Kidney (tissue), 14 donors: Measurements from ENCODE around the gene MPI. TPM values are rescaled to one million over a fixed set of nuclear protein-coding genes. Genes with fewer than 3 reads are reported as not detected.

ENCODE experiments used
- DNase-seq, 5 donors: peaks; one replicate each; pipeline ENCODE4 v3.0.0-alpha.2; 2013 to 2020
- FAIRE-seq: peaks from 2 replicates; lab custom pipeline; 2012; peaks lifted over from hg19 to GRCh38; lab: Jason Lieb, UNC
- H3K27ac ChIP-seq, 2 donors: one replicate each; pipeline ENCODE4 v1.7.0; 2013; ENCODE audit warnings: low read depth in 2 of 2, low read length in 2 of 2, inconsistent platforms in 1 of 2
- H3K27me3 ChIP-seq: one replicate; pipeline ENCODE4 v1.7.1; 2013; ENCODE audit warnings: low read length, inconsistent platforms; ENCODE audit not compliant: control insufficient read depth, insufficient read depth
- H3K36me3 ChIP-seq, 3 donors: one replicate each; pipeline versions ENCODE4 v1.7.0 to v1.7.1; 2013; ENCODE audit warnings: low read length in 3 of 3, control low read depth in 1 of 3, inconsistent platforms in 1 of 3; ENCODE audit not compliant: insufficient read depth in 3 of 3, control insufficient read depth in 2 of 3
- H3K4me1 ChIP-seq, 3 donors: one replicate each; pipeline versions ENCODE4 v1.7.0 to v1.7.1; 2013; ENCODE audit warnings: low read length in 3 of 3, inconsistent platforms in 1 of 3, low read depth in 1 of 3; ENCODE audit not compliant: control insufficient read depth in 2 of 3, insufficient read depth in 2 of 3
- H3K4me3 ChIP-seq, 3 donors: one replicate each; pipeline versions ENCODE4 v1.7.0 to v1.8.1; 2013; ENCODE audit warnings: low read length in 3 of 3, control low read depth in 1 of 3, inconsistent platforms in 1 of 3
- H3K9ac ChIP-seq, 3 donors: one replicate each; pipeline versions ENCODE4 v1.7.0 to v1.7.1; 2013; ENCODE audit warnings: low read length in 3 of 3, control low read depth in 1 of 3, inconsistent platforms in 1 of 3
- H3K9me3 ChIP-seq, 3 donors: one replicate each; pipeline versions ENCODE4 v1.7.0 to v1.7.1; 2013; ENCODE audit warnings: low read length in 3 of 3, control low read depth in 1 of 3, inconsistent platforms in 1 of 3; ENCODE audit not compliant: control insufficient read depth in 2 of 3, insufficient read depth in 1 of 3
- CTCF ChIP-seq: IDR thresholded peaks from 3 replicates; pipeline ENCODE4 v1.5.1; 2012; ENCODE audit warnings: mild to moderate bottlenecking, moderate library complexity, borderline replicate concordance; ENCODE audit not compliant: insufficient read depth; ENCODE audit errors: extremely low read depth
- intact Hi-C: fragments of 100-400 bp; cut with DNase I; formaldehyde crosslinking; loops from one replicate; pipeline ENCODE4 v1.11.1; 2022
- polyA plus RNA-seq: library from polyadenylated mRNA; stranded (reverse); fragments of 350-450 nt; fragmentation: Illumina TruSeq; extraction: RNeasy Lipid Tissue Mini Kit (QIAGEN cat#74804); gene quantifications from one replicate; pipeline ENCODE4 v1.2.3, GENCODE V29; 2014; ENCODE audit warnings: low read depth, low replicate concordance; ENCODE audit not compliant: insufficient read depth
- total RNA-seq: library from RNA; stranded (reverse); fragmentation: NEBNext Ultra II Directional; extraction: Animal tissue kit (Norgen Biotek cat#: 25700); gene quantifications from one replicate; pipeline ENCODE4 v1.2.1, GENCODE V29; 2021
- donor health status: control.
- donor health status: control.
- donor health status: control.
- donor health status: control.
- donor health status: control.
- donor health status: DM: yes; HTN: yes; CAD: no.
- donor health status: Normal renal cell carcinoma (clear cell type).

MPI gene
- total and polyA plus RNA-seq, 2 donors from 2014 or later = 33.7 to 52.0 TPM

- no peak for FAIRE-seq
- peak in 1 of 5 donors; percentile 13 for DNase-seq
- Histone ChIP-seq H3K36me3 (peaks cover 0 to 20% (median 7%) of the 10 kb centered on the region in 3 donors), H3K4me1 (peaks cover 0 to 28% (median 22%) of the 10 kb centered on the region in 3 donors), H3K27me3 (no peaks in the 10 kb centered on the region), H3K9ac (no peak overlapping the region), H3K9me3 (no peaks in the 10 kb centered on the region), H3K4me3 (no peak overlapping the region), H3K27ac (peak overlapping the region in 1 of 2 donors; percentile 5)
- intact Hi-C loops = no loop called here
- no peak for TF ChIP-seq CTCF
Measured at GRCh38 chr15:74857082-74857655, 32.7 kb upstream of the MPI start.

- Histone ChIP-seq H3K9ac (no peak overlapping the region), H3K27me3 (no peaks in the 10 kb centered on the region), H3K9me3 (no peaks in the 10 kb centered on the region), H3K4me3 (no peak overlapping the region), H3K36me3 (peaks cover 0 to 14% (median 2%) of the 10 kb centered on the region in 3 donors), H3K27ac (peak overlapping the region in 1 of 2 donors; percentile 33), H3K4me1 (peaks cover 0 to 28% (median 22%) of the 10 kb centered on the region in 3 donors)
- no peak for TF ChIP-seq CTCF
- FAIRE-seq = no peak
- intact Hi-C loops = no loop called here
- DNase-seq = no peak
Measured at GRCh38 chr15:74857671-74858368, 32.0 kb upstream of the MPI start.

- intact Hi-C loops = no loop called here
- DNase-seq (peak in 1 of 5 donors; percentile 34), FAIRE-seq (no peak)
- TF ChIP-seq CTCF = no peak
- Histone ChIP-seq H3K9me3 (no peaks in the 10 kb centered on the region), H3K27me3 (no peaks in the 10 kb centered on the region), H3K9ac (no peak overlapping the region), H3K36me3 (peaks cover 0 to 8% (median 0%) of the 10 kb centered on the region in 3 donors), H3K4me3 (no peak overlapping the region), H3K27ac (no peak overlapping the region), H3K4me1 (peaks cover 0 to 28% (median 22%) of the 10 kb centered on the region in 3 donors)
Measured at GRCh38 chr15:74858369-74858740, 31.5 kb upstream of the MPI start.
